ENCODE results near the gene MRPL14. TPM values are rescaled to one million over a fixed set of nuclear protein-coding genes. Genes with fewer than 3 reads are reported as not detected.

The MRPL14 gene
- total RNA-seq, 1 experiment from 2014 or later: 87.6 TPM

DNA sequence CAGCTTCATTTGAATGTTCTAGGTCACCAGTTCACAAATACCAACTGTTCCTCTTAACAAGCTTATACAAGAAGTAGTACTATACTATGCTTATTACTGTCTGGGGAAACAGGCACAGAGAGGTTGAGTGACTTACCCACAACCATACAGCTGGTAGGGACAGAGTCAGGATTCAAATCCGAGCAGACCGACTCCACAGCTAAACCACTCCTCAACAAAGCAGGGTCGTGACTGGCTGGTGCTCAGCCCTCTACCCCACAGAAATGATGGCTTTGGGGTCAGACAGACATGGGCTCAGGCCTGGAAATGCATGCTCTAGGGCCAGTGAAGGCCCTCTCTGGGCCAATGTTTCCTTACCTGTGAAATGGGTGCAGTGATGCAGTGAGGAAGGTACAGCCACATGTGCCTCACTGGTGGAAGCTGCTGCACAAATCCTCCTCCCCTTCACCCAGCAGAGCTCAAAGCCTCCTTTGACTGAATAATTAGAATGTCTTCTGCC is 63.6 kb downstream of the MRPL14 start:
- TF ChIP-seq CTCF (IDR thresholded peaks at IDR 0.05; ENCODE audit: insufficient read depth in 1 of 2, low read depth in 1 of 2, low read length in 1 of 2, severe bottlenecking in 1 of 2, unreplicated experiment in 1 of 2): no peak
- Histone ChIP-seq H3K36me3 (ENCODE audit: control insufficient read depth, insufficient read depth, low read length) (no peaks in the 10 kb centered on the region), H3K4me1 (no peaks in the 10 kb centered on the region), H3K9me3 (no peaks in the 10 kb centered on the region), H3K4me3 (ENCODE audit: low read depth, low read length) (no peak overlapping the region), H3K27me3 (replicated peaks; ENCODE audit: control insufficient read depth, insufficient read depth, low read length) (no peaks in the 10 kb centered on the region)
- intact Hi-C loops (cut with micrococcal nuclease; ENCODE audit: unreplicated experiment): no loop called here
- H3K4me1 Mint-ChIP-seq (ENCODE audit: low read depth, unreplicated experiment): no peaks in the 10 kb centered on the region
- DNase-seq: no peak
- BruUV-seq (replicated peaks): no TSS peak
- H3K27me3 Mint-ChIP-seq (ENCODE audit: insufficient read depth, unreplicated experiment): no peaks in the 10 kb centered on the region
- CTCF ChIA-PET: interaction anchor here (0.6 to 0.9 kb wide), 2 partner anchors 64 to 208 kb away, joined by 3 to 4 read pairs; partner anchors contain the start of gene TMEM63B
- H3K36me3 Mint-ChIP-seq (ENCODE audit: insufficient read depth, unreplicated experiment): no peaks in the 10 kb centered on the region
- H3K4me3 Mint-ChIP-seq (ENCODE audit: unreplicated experiment): no peak overlapping the region
- H3K27ac Mint-ChIP-seq (ENCODE audit: unreplicated experiment): no peak overlapping the region
- H3K9me3 Mint-ChIP-seq (ENCODE audit: unreplicated experiment): no peaks in the 10 kb centered on the region
- POLR2A ChIA-PET: no interaction called here

Other genes with a start within 250 kb of the MRPL14 start
- 28.2 and 28.4 TPM in 2 replicates for gene TMEM63B, start 102 bp upstream of the MRPL14 start, total RNA-seq (2022)
- not detected in 2 replicates for gene CAPN11, start 31.4 kb upstream of the MRPL14 start, total RNA-seq (2022)
- not detected in 2 replicates for gene MYMX, start 89.5 kb upstream of the MRPL14 start, total RNA-seq (2022)
- 80.7 and 81.3 TPM in 2 replicates for gene SLC29A1, start 96.1 kb upstream of the MRPL14 start, total RNA-seq (2022)
- gene HSP90AB1, start 119.6 kb upstream of the MRPL14 start, total RNA-seq (2022): 967 and 1,046 TPM in 2 replicates
- gene SLC35B2, start 130.1 kb upstream of the MRPL14 start, total RNA-seq (2022): 44.6 and 44.8 TPM in 2 replicates
- gene NFKBIE, start 138.1 kb upstream of the MRPL14 start, total RNA-seq (2022): 8.4 and 10.1 TPM in 2 replicates
- not detected in 2 replicates for gene TMEM151B, start 143.0 kb upstream of the MRPL14 start, total RNA-seq (2022)
- 18.8 and 20.5 TPM in 2 replicates for gene AARS2, start 185.9 kb upstream of the MRPL14 start, total RNA-seq (2022)
- not detected in 2 replicates for gene SPATS1, start 215.2 kb upstream of the MRPL14 start, total RNA-seq (2022)

Data from Caco-2 (cell line).